ENCODE results near the gene DUS1L.

Gene DUS1L

GRCh38 chr17:82065638-82066303 is at the start of gene DUS1L:
Gene DUS1L (minus strand): TSS chr17:82065804. CDS start chr17:82065059, 745 bp downstream.
- H3K4me1 ChIP-seq (ENCODE audit: control insufficient read depth, insufficient read depth, low read length) = peaks cover 22% of the 10 kb centered on the region

GRCh38 chr17:82114872-82115271 is 49.3 kb upstream of the DUS1L start:
- Histone ChIP-seq H3K36me3 (ENCODE audit: control insufficient read depth, insufficient read depth, low read length, severe bottlenecking) (peaks cover 4% of the 10 kb centered on the region), H3K9me3 (ENCODE audit: control insufficient read depth, low read length) (no peaks in the 10 kb centered on the region), H3K4me3 (ENCODE audit: low read length) (no peak overlapping the region), H3K4me1 (ENCODE audit: control insufficient read depth, insufficient read depth, low read length) (peaks cover 12% of the 10 kb centered on the region), H3K27me3 (replicated peaks; ENCODE audit: control insufficient read depth, insufficient read depth, low read length) (no peaks in the 10 kb centered on the region), H3K9ac (ENCODE audit: low read length) (no peak overlapping the region)
- DNase-seq (ENCODE audit: low read depth) = no peak

More at GRCh38 chr17:82065638-82066303, at the start of gene DUS1L:
- DNase-seq (ENCODE audit: low read depth) = peak; percentile 75
- no peaks in the 10 kb centered on the region for H3K27me3 ChIP-seq (replicated peaks; ENCODE audit: control insufficient read depth, insufficient read depth, low read length)
- no peaks in the 10 kb centered on the region for H3K9me3 ChIP-seq (ENCODE audit: control insufficient read depth, low read length)
- peaks cover 26% of the 10 kb centered on the region for H3K36me3 ChIP-seq (ENCODE audit: control insufficient read depth, insufficient read depth, low read length, severe bottlenecking)
- H3K9ac ChIP-seq (ENCODE audit: low read length) = peak within 1 kb of the TSS; percentile 96
- peak within 1 kb of the TSS; percentile 89 for H3K4me3 ChIP-seq (ENCODE audit: low read length)

- no peaks in the 10 kb centered on the region for H3K27me3 ChIP-seq (replicated peaks; ENCODE audit: control insufficient read depth, insufficient read depth, low read length)
- H3K9ac ChIP-seq (ENCODE audit: low read length) = no peak overlapping the region
- H3K9me3 ChIP-seq (ENCODE audit: control insufficient read depth, low read length) = no peaks in the 10 kb centered on the region
- H3K36me3 ChIP-seq (ENCODE audit: control insufficient read depth, insufficient read depth, low read length, severe bottlenecking) = peaks cover 4% of the 10 kb centered on the region
- H3K4me1 ChIP-seq (ENCODE audit: control insufficient read depth, insufficient read depth, low read length) = peaks cover 12% of the 10 kb centered on the region
- H3K4me3 ChIP-seq (ENCODE audit: low read length) = no peak overlapping the region
- DNase-seq (ENCODE audit: low read depth) = no peak
These were observed 48.8 kb upstream of the DUS1L start for GRCh38 chr17:82114447-82114846.

- Histone ChIP-seq H3K4me3 (ENCODE audit: low read length) (no peak overlapping the region), H3K9ac (ENCODE audit: low read length) (no peak overlapping the region), H3K36me3 (ENCODE audit: control insufficient read depth, insufficient read depth, low read length, severe bottlenecking) (peaks cover 4% of the 10 kb centered on the region), H3K9me3 (ENCODE audit: control insufficient read depth, low read length) (no peaks in the 10 kb centered on the region), H3K27me3 (replicated peaks; ENCODE audit: control insufficient read depth, insufficient read depth, low read length) (no peaks in the 10 kb centered on the region), H3K4me1 (ENCODE audit: control insufficient read depth, insufficient read depth, low read length) (peaks cover 12% of the 10 kb centered on the region)
- DNase-seq (ENCODE audit: low read depth) = no peak
These were observed 48.3 kb upstream of the DUS1L start for GRCh38 chr17:82113941-82114340.

GRCh38 chr17:82113422-82113821 is 47.8 kb upstream of the DUS1L start:
- Histone ChIP-seq H3K9me3 (ENCODE audit: control insufficient read depth, low read length) (no peaks in the 10 kb centered on the region), H3K4me3 (ENCODE audit: low read length) (no peak overlapping the region), H3K9ac (ENCODE audit: low read length) (no peak overlapping the region), H3K36me3 (ENCODE audit: control insufficient read depth, insufficient read depth, low read length, severe bottlenecking) (peaks cover 5% of the 10 kb centered on the region), H3K27me3 (replicated peaks; ENCODE audit: control insufficient read depth, insufficient read depth, low read length) (no peaks in the 10 kb centered on the region), H3K4me1 (ENCODE audit: control insufficient read depth, insufficient read depth, low read length) (peaks cover 12% of the 10 kb centered on the region)
- DNase-seq (ENCODE audit: low read depth) = no peak

GRCh38 chr17:82112914-82113311 is 47.3 kb upstream of the DUS1L start:
- peaks cover 5% of the 10 kb centered on the region for H3K36me3 ChIP-seq (ENCODE audit: control insufficient read depth, insufficient read depth, low read length, severe bottlenecking)
- H3K27me3 ChIP-seq (replicated peaks; ENCODE audit: control insufficient read depth, insufficient read depth, low read length) = no peaks in the 10 kb centered on the region

GRCh38 chr17:82112181-82112913 is 46.7 kb upstream of the DUS1L start:
- H3K4me3 ChIP-seq (ENCODE audit: low read length) = no peak overlapping the region
- peaks cover 12% of the 10 kb centered on the region for H3K4me1 ChIP-seq (ENCODE audit: control insufficient read depth, insufficient read depth, low read length)
- H3K9ac ChIP-seq (ENCODE audit: low read length) = peak overlapping the region; percentile 38
- H3K9me3 ChIP-seq (ENCODE audit: control insufficient read depth, low read length) = no peaks in the 10 kb centered on the region
- no peak for DNase-seq (ENCODE audit: low read depth)
- H3K36me3 ChIP-seq (ENCODE audit: control insufficient read depth, insufficient read depth, low read length, severe bottlenecking) = peaks cover 5% of the 10 kb centered on the region
- no peaks in the 10 kb centered on the region for H3K27me3 ChIP-seq (replicated peaks; ENCODE audit: control insufficient read depth, insufficient read depth, low read length)

More at GRCh38 chr17:82112914-82113311, 47.3 kb upstream of the DUS1L start:
- Histone ChIP-seq H3K4me3 (ENCODE audit: low read length) (no peak overlapping the region), H3K9ac (ENCODE audit: low read length) (no peak overlapping the region), H3K9me3 (ENCODE audit: control insufficient read depth, low read length) (no peaks in the 10 kb centered on the region), H3K4me1 (ENCODE audit: control insufficient read depth, insufficient read depth, low read length) (peaks cover 12% of the 10 kb centered on the region)
- DNase-seq (ENCODE audit: low read depth) = no peak

- H3K36me3 ChIP-seq (ENCODE audit: control insufficient read depth, insufficient read depth, low read length, severe bottlenecking) = peaks cover 5% of the 10 kb centered on the region
These were observed 44.7 kb upstream of the DUS1L start for GRCh38 chr17:82110298-82110697.

GRCh38 chr17:82108961-82109475 is 43.4 kb upstream of the DUS1L start:
- H3K9ac ChIP-seq (ENCODE audit: low read length) = no peak overlapping the region
- no peak overlapping the region for H3K4me3 ChIP-seq (ENCODE audit: low read length)
- H3K9me3 ChIP-seq (ENCODE audit: control insufficient read depth, low read length) = no peaks in the 10 kb centered on the region
- peaks cover 39% of the 10 kb centered on the region for H3K4me1 ChIP-seq (ENCODE audit: control insufficient read depth, insufficient read depth, low read length)
- no peaks in the 10 kb centered on the region for H3K27me3 ChIP-seq (replicated peaks; ENCODE audit: control insufficient read depth, insufficient read depth, low read length)
- peaks cover 5% of the 10 kb centered on the region for H3K36me3 ChIP-seq (ENCODE audit: control insufficient read depth, insufficient read depth, low read length, severe bottlenecking)
- no peak for DNase-seq (ENCODE audit: low read depth)

More at GRCh38 chr17:82110298-82110697, 44.7 kb upstream of the DUS1L start:
- H3K4me1 ChIP-seq (ENCODE audit: control insufficient read depth, insufficient read depth, low read length) = peaks cover 31% of the 10 kb centered on the region
- no peak for DNase-seq (ENCODE audit: low read depth)
- no peaks in the 10 kb centered on the region for H3K27me3 ChIP-seq (replicated peaks; ENCODE audit: control insufficient read depth, insufficient read depth, low read length)
- H3K9me3 ChIP-seq (ENCODE audit: control insufficient read depth, low read length) = no peaks in the 10 kb centered on the region
- no peak overlapping the region for H3K4me3 ChIP-seq (ENCODE audit: low read length)
- H3K9ac ChIP-seq (ENCODE audit: low read length) = no peak overlapping the region

GRCh38 chr17:82108496-82108945 is 42.9 kb upstream of the DUS1L start:
- Histone ChIP-seq H3K4me1 (ENCODE audit: control insufficient read depth, insufficient read depth, low read length) (peaks cover 43% of the 10 kb centered on the region), H3K9ac (ENCODE audit: low read length) (no peak overlapping the region), H3K36me3 (ENCODE audit: control insufficient read depth, insufficient read depth, low read length, severe bottlenecking) (peaks cover 5% of the 10 kb centered on the region), H3K4me3 (ENCODE audit: low read length) (no peak overlapping the region), H3K9me3 (ENCODE audit: control insufficient read depth, low read length) (no peaks in the 10 kb centered on the region), H3K27me3 (replicated peaks; ENCODE audit: control insufficient read depth, insufficient read depth, low read length) (no peaks in the 10 kb centered on the region)
- no peak for DNase-seq (ENCODE audit: low read depth)

GRCh38 chr17:82108038-82108437 is 42.4 kb upstream of the DUS1L start:
- H3K27me3 ChIP-seq (replicated peaks; ENCODE audit: control insufficient read depth, insufficient read depth, low read length) = no peaks in the 10 kb centered on the region
- H3K4me3 ChIP-seq (ENCODE audit: low read length) = no peak overlapping the region
- no peak overlapping the region for H3K9ac ChIP-seq (ENCODE audit: low read length)
- H3K4me1 ChIP-seq (ENCODE audit: control insufficient read depth, insufficient read depth, low read length) = peaks cover 41% of the 10 kb centered on the region
- peaks cover 5% of the 10 kb centered on the region for H3K36me3 ChIP-seq (ENCODE audit: control insufficient read depth, insufficient read depth, low read length, severe bottlenecking)
- H3K9me3 ChIP-seq (ENCODE audit: control insufficient read depth, low read length) = no peaks in the 10 kb centered on the region
- DNase-seq (ENCODE audit: low read depth) = no peak

Data from adipocyte (in vitro differentiated cells).